DND-41 (cell line): ENCODE results near the gene ARX.

Source experiments
- ATAC-seq: fragments of 200-7000 bp; cut with Tn5 transposase; 3 replicates; pipeline ENCODE4 v1.9.1; 2021; ENCODE audit warnings: low read depth; ENCODE audit not compliant: insufficient read depth
- DNase-seq: peaks from one replicate; pipeline ENCODE4 v3.0.0-alpha.2; 2020
- H2AFZ ChIP-seq: 2 replicates; pipeline ENCODE4 v1.6.0; 2012; ENCODE audit warnings: low read depth, low read length
- H3K27ac ChIP-seq: 2 replicates; pipeline ENCODE4 v1.5.1; 2012; ENCODE audit warnings: low read length, inconsistent platforms
- H3K27me3 ChIP-seq: fragments of 200-600 bp; sonication (generic); 2 replicates; pipeline ENCODE4 v1.6.0; 2012; ENCODE audit warnings: low read length, mild to moderate bottlenecking, inconsistent platforms; ENCODE audit not compliant: insufficient read depth, poor library complexity
- H3K36me3 ChIP-seq: 2 replicates; pipeline ENCODE4 v1.5.1; 2012; ENCODE audit warnings: low read length, inconsistent platforms; ENCODE audit not compliant: insufficient read depth
- H3K4me1 ChIP-seq: 2 replicates; pipeline ENCODE4 v1.5.1; 2012; ENCODE audit warnings: mild to moderate bottlenecking, low read length; ENCODE audit not compliant: insufficient read depth
- H3K4me2 ChIP-seq: 2 replicates; pipeline ENCODE4 v1.6.0; 2012; ENCODE audit warnings: mild to moderate bottlenecking, moderate library complexity, low read length, inconsistent platforms; ENCODE audit not compliant: insufficient read depth
- H3K4me3 ChIP-seq, 2 experiments: fragments of 200-600 bp in 1 of 2; shearing (Covaris generic) in 1 of 2; 2 replicates each; pipeline ENCODE4 v1.5.1; 2012 to 2016; ENCODE audit warnings: inconsistent platforms in 2 of 2, low read length in 2 of 2, mild to moderate bottlenecking in 2 of 2, low read depth in 1 of 2, moderate library complexity in 1 of 2
- H3K79me2 ChIP-seq: 2 replicates; pipeline ENCODE4 v1.6.0; 2012; ENCODE audit warnings: low read length, inconsistent platforms; ENCODE audit not compliant: insufficient read depth
- H3K9ac ChIP-seq: 2 replicates; pipeline ENCODE4 v1.6.0; 2012; ENCODE audit warnings: low read depth, mild to moderate bottlenecking, inconsistent platforms, low read length, moderate library complexity
- H3K9me3 ChIP-seq: 2 replicates; pipeline ENCODE4 v1.5.1; 2012; ENCODE audit warnings: low read length, moderate library complexity, mild to moderate bottlenecking, inconsistent platforms; ENCODE audit not compliant: insufficient read depth, severe bottlenecking
- H4K20me1 ChIP-seq: 2 replicates; pipeline ENCODE4 v1.6.0; 2012; ENCODE audit warnings: low read length; ENCODE audit not compliant: insufficient read depth
- EZH2 ChIP-seq: IDR thresholded peaks from 3 replicates; pipeline ENCODE4 v1.6.1; 2012; ENCODE audit warnings: borderline replicate concordance, low read depth, mild to moderate bottlenecking, moderate library complexity, low read length, inconsistent platforms; ENCODE audit not compliant: severe bottlenecking
- TF ChIP-seq, protein P1 (sequence below): IDR thresholded peaks from 2 replicates; pipeline ENCODE4 v1.5.1; 2012; ENCODE audit warnings: borderline replicate concordance, low read length, moderate library complexity, mild to moderate bottlenecking; ENCODE audit not compliant: poor library complexity, severe bottlenecking; ENCODE audit errors: extremely low read depth

Gene ARX

DNA sequence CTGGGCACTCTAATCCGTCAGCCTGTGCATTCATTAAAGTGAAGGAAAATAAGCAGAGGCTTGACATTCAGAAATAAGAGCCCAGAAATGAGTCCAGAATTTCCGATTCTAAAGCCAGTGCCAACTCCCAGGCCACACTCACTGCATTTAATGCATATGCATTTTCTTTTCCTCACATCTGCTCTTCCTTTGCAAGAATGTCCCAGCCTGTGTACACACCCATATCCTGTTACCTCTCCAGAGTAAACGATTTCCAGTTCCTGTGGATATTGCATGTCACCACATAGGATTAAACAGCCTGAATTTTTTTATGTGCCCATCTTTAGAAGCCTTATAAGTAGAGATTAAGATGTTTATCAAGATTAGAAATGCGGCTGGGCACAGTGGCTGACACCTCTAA is 27.5 kb downstream of the ARX start:
- ATAC-seq = no peak
- DNase-seq = no peak

DNA sequence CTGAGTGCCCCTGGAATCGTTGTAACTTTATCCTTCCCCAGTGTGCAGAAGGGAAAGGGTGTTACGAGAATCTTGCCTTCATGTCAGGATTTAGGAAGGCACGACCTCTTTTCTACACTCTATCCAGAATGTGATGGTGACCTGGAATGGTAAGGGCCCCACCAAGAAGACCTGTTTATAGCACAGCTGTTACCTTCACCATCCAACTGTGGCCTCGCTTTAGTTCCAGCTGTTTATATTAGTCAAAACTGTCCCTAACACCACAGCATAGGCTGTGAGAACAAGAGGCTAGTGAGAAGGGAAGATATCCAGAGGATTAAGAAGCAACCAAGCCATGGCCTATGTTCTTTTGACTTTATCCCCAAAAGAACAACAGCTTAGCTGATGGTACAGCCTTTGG is 28.0 kb downstream of the ARX start:
- Histone ChIP-seq H3K4me3 (no peak overlapping the region), H3K79me2 (no peaks in the 10 kb centered on the region), H3K4me2 (no peak overlapping the region), H3K4me1 (no peaks in the 10 kb centered on the region), H3K9ac (no peak overlapping the region), H2AFZ (no peak overlapping the region), H3K36me3 (peaks cover 13% of the 10 kb centered on the region), H4K20me1 (no peaks in the 10 kb centered on the region), H3K27ac (no peak overlapping the region), H3K9me3 (no peaks in the 10 kb centered on the region), H3K27me3 (no peaks in the 10 kb centered on the region)
- DNase-seq (no peak), ATAC-seq (no peak)
- TF ChIP-seq EZH2 = no peak
- TF ChIP-seq, protein P1, sequence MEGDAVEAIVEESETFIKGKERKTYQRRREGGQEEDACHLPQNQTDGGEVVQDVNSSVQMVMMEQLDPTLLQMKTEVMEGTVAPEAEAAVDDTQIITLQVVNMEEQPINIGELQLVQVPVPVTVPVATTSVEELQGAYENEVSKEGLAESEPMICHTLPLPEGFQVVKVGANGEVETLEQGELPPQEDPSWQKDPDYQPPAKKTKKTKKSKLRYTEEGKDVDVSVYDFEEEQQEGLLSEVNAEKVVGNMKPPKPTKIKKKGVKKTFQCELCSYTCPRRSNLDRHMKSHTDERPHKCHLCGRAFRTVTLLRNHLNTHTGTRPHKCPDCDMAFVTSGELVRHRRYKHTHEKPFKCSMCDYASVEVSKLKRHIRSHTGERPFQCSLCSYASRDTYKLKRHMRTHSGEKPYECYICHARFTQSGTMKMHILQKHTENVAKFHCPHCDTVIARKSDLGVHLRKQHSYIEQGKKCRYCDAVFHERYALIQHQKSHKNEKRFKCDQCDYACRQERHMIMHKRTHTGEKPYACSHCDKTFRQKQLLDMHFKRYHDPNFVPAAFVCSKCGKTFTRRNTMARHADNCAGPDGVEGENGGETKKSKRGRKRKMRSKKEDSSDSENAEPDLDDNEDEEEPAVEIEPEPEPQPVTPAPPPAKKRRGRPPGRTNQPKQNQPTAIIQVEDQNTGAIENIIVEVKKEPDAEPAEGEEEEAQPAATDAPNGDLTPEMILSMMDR = no peak

More for the DNA sequence above, 27.5 kb downstream of the ARX start:
- Histone ChIP-seq H3K4me1 (no peaks in the 10 kb centered on the region), H3K9ac (no peak overlapping the region), H4K20me1 (no peaks in the 10 kb centered on the region), H3K79me2 (no peaks in the 10 kb centered on the region), H3K27ac (no peak overlapping the region), H3K4me3 (no peak overlapping the region), H3K4me2 (no peak overlapping the region), H3K9me3 (no peaks in the 10 kb centered on the region), H3K36me3 (peaks cover 13% of the 10 kb centered on the region), H2AFZ (no peak overlapping the region), H3K27me3 (no peaks in the 10 kb centered on the region)
- no peak for TF ChIP-seq EZH2
- TF ChIP-seq, protein P1 = no peak

DNA sequence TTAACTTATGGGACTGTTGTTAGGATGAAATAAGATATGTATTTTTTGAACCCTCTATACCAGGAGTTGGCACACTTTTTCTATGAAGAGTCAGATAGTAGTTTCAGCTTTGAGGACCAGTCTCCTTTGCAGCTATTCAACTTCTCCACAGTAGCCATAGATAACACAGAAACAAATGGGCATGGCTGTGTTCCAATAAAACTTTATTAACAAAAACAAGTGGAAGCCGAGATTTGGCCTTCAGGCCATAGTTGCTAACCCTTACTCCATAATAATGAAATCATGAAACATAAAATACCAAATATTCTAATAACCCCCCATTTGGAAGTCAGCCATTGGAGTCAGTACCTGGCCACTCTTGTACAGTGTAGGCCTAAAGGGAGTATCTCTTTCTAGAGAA is 30.6 kb downstream of the ARX start:
- DNase-seq = no peak

More for the DNA sequence above, 30.6 kb downstream of the ARX start:
- no peak overlapping the region for H2AFZ ChIP-seq
- H3K4me2 ChIP-seq = no peak overlapping the region
- ATAC-seq = no peak
- H3K27ac ChIP-seq = no peak overlapping the region
- no peaks in the 10 kb centered on the region for H3K79me2 ChIP-seq
- H3K9ac ChIP-seq = no peak overlapping the region
- H3K27me3 ChIP-seq = no peaks in the 10 kb centered on the region
- H3K36me3 ChIP-seq = peaks cover 13% of the 10 kb centered on the region
- H4K20me1 ChIP-seq = no peaks in the 10 kb centered on the region
- TF ChIP-seq, protein P1 = no peak
- TF ChIP-seq EZH2 = no peak
- H3K4me3 ChIP-seq = no peak overlapping the region
- H3K9me3 ChIP-seq = no peaks in the 10 kb centered on the region
- no peaks in the 10 kb centered on the region for H3K4me1 ChIP-seq
